GM19239 (cell line): ENCODE results near the gene GALNT18.

Experiments used
- DNase-seq: peaks from one replicate; pipeline ENCODE4 v3.0.0; 2011; ENCODE audit warnings: low spot score; ENCODE audit not compliant: insufficient read length
- FAIRE-seq: peaks from 2 replicates; lab custom pipeline; 2011; peaks lifted over from hg19 to GRCh38; lab: Jason Lieb, UNC

The GALNT18 gene

GRCh38 chr11:11237070-11237832 is 384.6 kb downstream of the GALNT18 start:
- no peak for DNase-seq
- no peak for FAIRE-seq

GRCh38 chr11:11236498-11237059 is 385.2 kb downstream of the GALNT18 start:
- DNase-seq (no peak), FAIRE-seq (no peak)

DNA sequence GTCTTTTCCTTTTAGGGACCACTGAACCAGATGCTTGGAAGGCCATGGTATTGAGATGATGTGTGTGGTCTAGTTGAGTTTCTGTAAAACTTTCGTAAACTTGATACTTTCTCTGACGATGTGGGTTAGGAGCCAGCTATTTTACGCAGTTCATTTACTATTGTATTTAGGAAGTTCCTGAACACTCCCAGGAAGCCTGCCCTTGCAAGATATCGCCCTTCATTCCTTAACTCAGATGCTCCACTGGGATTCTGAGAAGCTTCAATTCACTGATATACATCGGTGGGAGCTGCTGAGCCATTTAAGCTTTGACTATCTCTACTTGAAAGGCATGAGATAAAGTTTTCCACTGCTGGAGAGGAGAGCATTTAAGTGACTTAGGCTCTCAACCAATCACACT is 390.0 kb downstream of the GALNT18 start:
- DNase-seq, result no peak
- FAIRE-seq, result no peak

DNA sequence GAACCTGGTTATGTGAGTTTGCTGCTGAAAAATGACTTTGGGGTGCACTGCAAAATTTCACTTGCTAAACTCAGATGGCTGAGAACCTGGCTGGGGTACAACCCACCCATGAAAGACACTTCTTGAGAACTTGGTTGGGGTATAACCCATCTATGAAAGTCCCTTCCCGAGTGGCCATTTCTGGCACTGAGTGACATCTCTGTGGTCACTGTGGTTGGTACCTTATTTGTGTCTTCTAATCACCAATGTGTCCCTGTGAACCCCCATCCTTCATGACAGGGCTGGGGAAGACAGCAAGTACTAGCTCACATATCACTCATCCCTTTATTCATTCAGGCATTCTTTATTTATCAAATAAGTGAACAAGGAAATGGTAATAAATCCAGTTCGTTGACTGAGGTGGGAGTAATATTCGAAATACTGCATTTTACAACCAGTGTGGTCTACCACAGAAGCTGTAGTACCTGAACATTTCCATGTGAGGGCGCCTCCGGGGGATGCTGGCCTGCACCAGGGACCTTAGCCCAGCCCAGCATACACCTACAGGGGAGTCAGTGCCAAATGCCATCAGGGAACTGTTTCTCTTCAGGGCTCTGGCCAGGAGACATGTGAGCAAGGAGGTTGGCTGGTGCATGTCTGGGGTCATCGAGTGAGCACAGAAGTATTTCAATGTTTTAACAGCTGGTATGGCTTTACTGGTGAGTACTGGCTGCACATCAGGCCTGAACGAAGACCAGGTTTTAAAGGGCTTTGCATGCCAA is 390.8 kb downstream of the GALNT18 start:
- DNase-seq (peak; percentile 28), FAIRE-seq (no peak)

GRCh38 chr11:11230087-11230486 is 391.7 kb downstream of the GALNT18 start:
- FAIRE-seq (no peak), DNase-seq (no peak)

GRCh38 chr11:11229647-11230046 is 392.2 kb downstream of the GALNT18 start:
- no peak for FAIRE-seq
- DNase-seq, result no peak

DNA sequence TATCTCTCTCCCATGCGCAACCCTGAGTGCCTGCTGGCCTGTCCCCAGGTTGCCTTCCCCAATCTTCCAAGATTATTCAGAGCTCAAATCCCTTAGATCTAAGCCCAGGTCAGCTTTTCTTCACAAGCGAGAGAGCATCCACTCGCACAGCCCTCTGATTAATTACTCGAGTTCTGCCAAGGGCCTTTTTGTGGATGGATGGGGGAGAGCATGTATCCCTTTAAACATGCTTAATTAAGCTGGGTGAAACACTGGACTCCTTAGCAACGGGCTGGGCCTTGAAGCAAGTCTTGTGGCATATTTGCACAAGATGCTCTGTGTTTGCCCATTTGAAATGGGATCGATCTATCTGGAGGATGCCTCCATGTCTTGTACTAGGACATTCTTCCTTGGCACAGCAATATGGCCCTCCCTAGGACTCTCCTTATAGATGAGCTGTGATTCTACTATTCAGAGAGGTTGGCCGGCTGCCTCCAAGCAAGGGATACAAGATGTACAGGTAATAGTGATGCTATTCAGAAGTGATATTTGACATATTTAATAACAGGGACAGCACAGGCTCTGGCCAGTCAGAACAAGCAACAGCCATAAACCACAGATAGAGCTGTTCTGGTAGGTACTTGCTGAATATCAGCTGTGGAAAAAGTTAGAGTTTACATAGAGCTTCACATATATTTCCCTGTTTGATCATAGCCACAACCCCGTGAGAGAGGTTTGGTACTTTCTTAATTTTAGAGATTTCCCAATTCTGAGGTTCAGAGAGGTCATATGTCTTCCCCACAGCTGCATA is 394.3 kb downstream of the GALNT18 start:
- FAIRE-seq (no peak), DNase-seq (no peak)
